Fibroblast of the aortic adventitia (primary cell): ENCODE measurements around the gene ZNF860. TPM values are rescaled to one million over a fixed set of nuclear protein-coding genes. Genes with fewer than 3 reads are reported as not detected.
"Not testable (repeated sequence)": the region's sequence is repeated elsewhere in the genome, so short reads cannot be mapped to it uniquely, and the experiment has no call there.

Experiments
- DNase-seq: peaks from one replicate; pipeline ENCODE4 v3.0.0-alpha.2; 2010; ENCODE audit warnings: low read depth
- H3K4me3 ChIP-seq: 2 replicates; pipeline ENCODE4 v1.5.1; 2011; ENCODE audit warnings: low read depth, mild to moderate bottlenecking, control low read depth, low read length, moderate library complexity
- CTCF ChIP-seq: IDR thresholded peaks from 2 replicates; pipeline ENCODE4 v1.5.1; 2011; ENCODE audit warnings: mild to moderate bottlenecking, low read length, control low read depth, inconsistent platforms; ENCODE audit not compliant: insufficient read depth
- total RNA-seq: library from RNA; depleted of rRNA; stranded (reverse); fragments of >200 nt; gene quantifications from 2 replicates; pipeline ENCODE4 v1.2.3, GENCODE V29; 2012; ENCODE audit warnings: low replicate concordance

ZNF860 gene
- total RNA-seq, 1 donor = 1.2 TPM

GRCh38 chr3:32002561-32003368, 21.2 kb downstream of the ZNF860 start:
- TF ChIP-seq CTCF = no peak
- H3K4me3 ChIP-seq = no peak overlapping the region
- DNase-seq = no peak

GRCh38 chr3:32003380-32003779, 21.8 kb downstream of the ZNF860 start:
- no peak overlapping the region for H3K4me3 ChIP-seq
- no peak for TF ChIP-seq CTCF
- no peak for DNase-seq

DNA sequence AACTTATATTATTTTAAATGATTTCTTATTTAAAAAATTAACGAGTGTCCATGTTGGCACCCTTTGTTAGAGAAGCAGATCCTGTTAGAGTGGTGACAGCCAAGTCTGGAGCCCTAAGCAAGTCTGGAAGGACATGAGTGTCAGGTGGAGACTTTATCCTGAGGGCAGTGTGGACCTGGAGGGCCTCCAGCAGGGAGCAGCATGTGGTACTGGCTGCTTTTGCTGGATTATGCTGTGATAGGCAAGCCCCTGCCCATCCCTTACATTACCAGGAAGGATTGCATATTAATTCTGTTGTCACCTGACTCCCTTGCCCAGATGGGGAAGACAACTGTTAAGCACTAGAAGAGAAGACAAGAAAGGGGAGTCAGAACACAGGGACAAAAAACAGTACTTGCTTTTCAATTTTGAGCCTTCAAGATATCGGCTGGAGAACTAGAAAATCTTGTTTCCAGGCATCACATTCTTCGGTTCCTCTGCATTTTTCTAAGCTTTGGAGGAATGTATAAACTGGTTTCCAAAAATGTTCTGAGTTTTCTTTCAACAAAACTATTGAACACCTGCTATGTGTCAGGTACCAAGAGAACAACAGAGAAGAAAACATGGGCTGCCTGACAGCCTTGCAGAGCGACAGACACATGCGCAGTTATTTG, 22.7 kb downstream of the ZNF860 start:
- DNase-seq = no peak
- TF ChIP-seq CTCF = no peak
- no peak overlapping the region for H3K4me3 ChIP-seq

- DNase-seq = no peak
- TF ChIP-seq CTCF = no peak
- no peak overlapping the region for H3K4me3 ChIP-seq
These were observed 27.6 kb downstream of the ZNF860 start for GRCh38 chr3:32009101-32009500.

DNA sequence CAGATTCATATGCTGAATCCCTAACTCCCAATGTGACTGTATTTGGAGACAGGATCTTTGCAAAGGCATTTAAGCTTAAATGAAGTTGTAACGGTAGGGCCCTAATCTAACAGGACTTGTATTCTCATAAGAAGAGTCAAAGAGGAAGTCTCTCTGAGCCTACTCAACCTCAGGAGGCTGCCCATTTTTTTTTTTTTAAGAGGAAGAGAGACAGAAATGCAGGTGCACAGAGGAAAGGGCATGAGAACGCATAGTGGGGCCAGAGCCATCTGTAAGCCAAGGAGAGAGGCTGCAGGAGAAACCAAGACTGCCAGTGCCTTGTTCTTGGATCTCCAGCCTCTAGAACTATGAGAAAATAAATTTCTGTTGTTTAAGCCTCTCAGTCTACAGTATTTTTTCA, 28.4 kb downstream of the ZNF860 start:
- TF ChIP-seq CTCF = no peak
- H3K4me3 ChIP-seq = no peak overlapping the region
- no peak for DNase-seq

GRCh38 chr3:32010699-32011098, 29.1 kb downstream of the ZNF860 start:
- not testable (repeated sequence) for DNase-seq, H3K4me3 ChIP-seq

DNA sequence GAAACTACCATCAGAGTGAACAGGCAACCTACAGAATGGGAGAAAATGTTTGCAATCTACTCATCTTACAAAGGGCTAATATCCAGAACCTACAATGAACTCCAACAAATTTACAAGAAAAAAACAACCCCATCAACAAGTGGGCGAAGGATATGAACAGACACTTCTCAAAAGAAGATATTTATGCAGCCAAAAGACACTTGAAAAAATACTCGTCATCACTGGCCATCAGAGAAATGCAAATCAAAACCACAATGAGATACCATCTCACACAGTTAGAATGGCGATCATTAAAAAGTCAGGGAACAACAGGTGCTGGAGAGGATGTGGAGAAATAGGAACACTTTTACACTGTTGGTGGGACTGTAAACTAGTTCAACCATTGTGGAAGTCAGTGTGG, 34.1 kb downstream of the ZNF860 start:
- not testable (repeated sequence) for DNase-seq, H3K4me3 ChIP-seq

- no peak for TF ChIP-seq CTCF
- H3K4me3 ChIP-seq = no peak overlapping the region
These were observed 35.7 kb downstream of the ZNF860 start for GRCh38 chr3:32017286-32017685.

More at GRCh38 chr3:32017286-32017685, 35.7 kb downstream of the ZNF860 start:
- no peak for DNase-seq
